ENCODE measurements around the gene DLG2. TPM values are rescaled to one million over a fixed set of nuclear protein-coding genes. Genes with fewer than 3 reads are reported as not detected.

The DLG2 gene
- total RNA-seq, 4 donors from 2014 or later: 7.3 to 14.1 (median 11.1) TPM

- no peaks in the 10 kb centered on the region for H3K36me3 ChIP-seq
- no peaks in the 10 kb centered on the region for H3K4me1 ChIP-seq
- H3K9me3 ChIP-seq: no peaks in the 10 kb centered on the region
- H3K4me3 ChIP-seq: no peak overlapping the region
- WGBS: 68% methylated on average over 2 of the region's 2 CpGs
- H3K27me3 ChIP-seq: no peaks in the 10 kb centered on the region
- TF ChIP-seq EP300 (IDR thresholded peaks at IDR 0.05) (no peak), CTCF (IDR thresholded peaks at IDR 0.05) (no peak), POLR2AphosphoS5 (IDR thresholded peaks at IDR 0.05) (no peak), POLR2A (IDR thresholded peaks at IDR 0.05; ENCODE audit: low read depth) (no peak)
- no peak overlapping the region for H3K27ac ChIP-seq (replicated peaks in 1 of 4)
- intact Hi-C loops (cut with DNase I): no loop called here
- DNase-seq (ENCODE audit: extremely low spot score): no peak
These were observed 1254.7 kb downstream of the DLG2 start for GRCh38 chr11:84372381-84372950.

GRCh38 chr11:84358034-84358433 is 1269.1 kb downstream of the DLG2 start:
- H3K4me1 ChIP-seq: no peaks in the 10 kb centered on the region
- no peak overlapping the region for H3K27ac ChIP-seq (replicated peaks in 1 of 4)
- TF ChIP-seq EP300 (IDR thresholded peaks at IDR 0.05): no peak
- no peak for TF ChIP-seq CTCF (IDR thresholded peaks at IDR 0.05)
- TF ChIP-seq POLR2A (IDR thresholded peaks at IDR 0.05; ENCODE audit: low read depth): no peak
- TF ChIP-seq POLR2AphosphoS5 (IDR thresholded peaks at IDR 0.05): no peak
- DNase-seq (ENCODE audit: extremely low spot score): no peak
- 79% methylated on average over 2 of the region's 2 CpGs for WGBS
- no peaks in the 10 kb centered on the region for H3K9me3 ChIP-seq
- no peak overlapping the region for H3K4me3 ChIP-seq
- H3K27me3 ChIP-seq: no peaks in the 10 kb centered on the region
- intact Hi-C loops (cut with DNase I): no loop called here
- H3K36me3 ChIP-seq: no peaks in the 10 kb centered on the region

- intact Hi-C loops (cut with DNase I): no loop called here
- H3K27ac ChIP-seq (replicated peaks in 1 of 4): no peak overlapping the region
- H3K9me3 ChIP-seq: no peaks in the 10 kb centered on the region
- DNase-seq (ENCODE audit: extremely low spot score): no peak
- no peak for TF ChIP-seq POLR2A (IDR thresholded peaks at IDR 0.05; ENCODE audit: low read depth)
- no peak for TF ChIP-seq CTCF (IDR thresholded peaks at IDR 0.05)
- no peak for TF ChIP-seq EP300 (IDR thresholded peaks at IDR 0.05)
- no peak for TF ChIP-seq POLR2AphosphoS5 (IDR thresholded peaks at IDR 0.05)
- H3K4me3 ChIP-seq: no peak overlapping the region
- no peaks in the 10 kb centered on the region for H3K36me3 ChIP-seq
- H3K4me1 ChIP-seq: no peaks in the 10 kb centered on the region
- H3K27me3 ChIP-seq: no peaks in the 10 kb centered on the region
These were observed 1271.2 kb downstream of the DLG2 start for GRCh38 chr11:84355911-84356310.

- Histone ChIP-seq H3K4me3 (no peak overlapping the region), H3K27me3 (no peaks in the 10 kb centered on the region), H3K36me3 (no peaks in the 10 kb centered on the region), H3K9me3 (no peaks in the 10 kb centered on the region), H3K4me1 (no peaks in the 10 kb centered on the region), H3K27ac (replicated peaks in 1 of 4) (no peak overlapping the region)
- TF ChIP-seq POLR2A (IDR thresholded peaks at IDR 0.05; ENCODE audit: low read depth) (no peak), CTCF (IDR thresholded peaks at IDR 0.05) (no peak), EP300 (IDR thresholded peaks at IDR 0.05) (no peak), POLR2AphosphoS5 (IDR thresholded peaks at IDR 0.05) (no peak)
- intact Hi-C loops (cut with DNase I): no loop called here
- DNase-seq (ENCODE audit: extremely low spot score): no peak
- WGBS: 30% methylated on average over 1 of the region's 1 CpG
These were observed 1281.5 kb downstream of the DLG2 start for GRCh38 chr11:84345597-84345996.

GRCh38 chr11:84345027-84345426 is 1282.1 kb downstream of the DLG2 start:
- WGBS: 80% methylated on average over 3 of the region's 3 CpGs

More at GRCh38 chr11:84345027-84345426, 1282.1 kb downstream of the DLG2 start:
- no peak for DNase-seq (ENCODE audit: extremely low spot score)
- Histone ChIP-seq H3K4me1 (no peaks in the 10 kb centered on the region), H3K27ac (replicated peaks in 1 of 4) (no peak overlapping the region), H3K36me3 (no peaks in the 10 kb centered on the region), H3K4me3 (no peak overlapping the region), H3K27me3 (no peaks in the 10 kb centered on the region), H3K9me3 (no peaks in the 10 kb centered on the region)
- TF ChIP-seq POLR2A (IDR thresholded peaks at IDR 0.05; ENCODE audit: low read depth): no peak
- TF ChIP-seq POLR2AphosphoS5 (IDR thresholded peaks at IDR 0.05): no peak
- no peak for TF ChIP-seq CTCF (IDR thresholded peaks at IDR 0.05)
- TF ChIP-seq EP300 (IDR thresholded peaks at IDR 0.05): no peak
- intact Hi-C loops (cut with DNase I): no loop called here
